GM19324 (cell line): ENCODE measurements around the gene RABL6.

ENCODE experiments used
- ATAC-seq: cut with Tn5 transposase; IDR thresholded peaks from one replicate; pipeline ENCODE4 v1.9.1; 2021; ENCODE audit warnings: mild to moderate bottlenecking, moderate library complexity; ENCODE audit not compliant: unreplicated experiment, low FRiP score

The RABL6 gene

DNA sequence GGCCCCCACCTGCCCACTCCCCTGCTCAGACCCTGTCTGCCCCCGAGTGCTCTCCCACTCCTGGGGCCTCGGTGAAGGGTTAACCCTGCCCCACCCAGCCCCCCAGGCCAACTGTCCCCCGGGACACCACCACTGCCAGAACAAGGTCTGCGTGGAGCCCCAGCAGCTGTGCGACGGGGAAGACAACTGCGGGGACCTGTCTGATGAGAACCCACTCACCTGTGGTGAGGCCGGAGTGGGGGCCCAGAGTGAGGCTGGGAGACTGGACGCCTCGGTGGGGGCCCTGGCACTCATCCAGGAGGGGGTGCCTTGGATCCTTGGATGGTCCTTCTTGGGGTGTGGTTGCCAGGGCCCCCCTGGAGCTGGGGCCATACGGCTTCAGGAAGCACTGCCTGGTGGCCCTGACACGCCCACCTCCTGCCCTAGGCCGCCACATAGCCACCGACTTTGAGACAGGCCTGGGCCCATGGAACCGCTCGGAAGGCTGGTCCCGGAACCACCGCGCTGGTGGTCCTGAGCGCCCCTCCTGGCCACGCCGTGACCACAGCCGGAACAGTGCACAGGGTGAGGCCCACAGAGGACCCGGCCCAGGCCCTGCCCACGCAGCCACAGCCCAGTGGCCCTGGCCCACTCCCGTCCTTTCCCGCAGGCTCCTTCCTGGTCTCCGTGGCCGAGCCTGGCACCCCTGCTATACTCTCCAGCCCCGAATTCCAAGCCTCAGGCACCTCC, 46.5 kb downstream of the RABL6 start:
- no peak for ATAC-seq

GRCh38 chr9:136854842-136855460, 47.2 kb downstream of the RABL6 start:
- ATAC-seq, result no peak

GRCh38 chr9:136855461-136856078, 47.8 kb downstream of the RABL6 start:
- no peak for ATAC-seq

DNA sequence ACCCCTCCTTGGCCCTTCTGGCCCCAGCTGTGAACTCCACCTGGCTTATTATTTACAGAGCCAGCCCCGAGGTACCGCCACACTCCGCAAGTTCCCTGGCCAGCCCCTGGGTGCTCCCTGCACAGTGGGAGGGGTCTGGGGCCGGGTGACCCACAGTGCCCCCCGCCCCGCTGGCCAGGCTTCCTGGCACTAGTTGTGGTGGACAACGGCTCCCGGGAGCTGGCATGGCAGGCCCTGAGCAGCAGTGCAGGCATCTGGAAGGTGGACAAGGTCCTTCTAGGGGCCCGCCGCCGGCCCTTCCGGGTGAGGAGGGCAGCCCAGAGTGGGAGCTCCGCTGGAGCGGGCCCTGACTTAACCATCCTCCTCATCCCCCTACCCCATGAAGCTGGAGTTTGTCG, 48.3 kb downstream of the RABL6 start:
- no peak for ATAC-seq

DNA sequence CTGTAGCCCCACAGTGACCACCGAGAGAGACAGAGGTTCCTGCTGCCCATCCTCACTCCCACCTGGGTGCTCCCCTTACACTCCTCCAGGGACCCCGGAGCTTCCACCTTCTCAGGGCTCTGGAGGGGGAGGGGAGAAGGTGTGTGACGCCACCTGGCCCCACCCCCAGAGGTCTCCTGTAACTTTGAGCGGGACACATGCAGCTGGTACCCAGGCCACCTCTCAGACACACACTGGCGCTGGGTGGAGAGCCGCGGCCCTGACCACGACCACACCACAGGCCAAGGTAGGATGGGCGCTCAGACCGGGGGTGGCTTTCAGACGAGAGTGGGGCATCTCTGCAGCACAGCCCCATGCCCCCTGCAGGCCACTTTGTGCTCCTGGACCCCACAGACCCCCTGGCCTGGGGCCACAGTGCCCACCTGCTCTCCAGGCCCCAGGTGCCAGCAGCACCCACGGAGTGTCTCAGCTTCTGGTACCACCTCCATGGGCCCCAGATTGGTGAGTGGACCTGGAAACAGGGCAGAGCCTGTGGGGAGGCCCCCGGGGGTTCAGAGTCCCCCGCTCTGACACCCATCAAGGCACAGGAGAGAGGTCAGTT, 48.9 kb downstream of the RABL6 start:
- ATAC-seq, result no peak

- no peak for ATAC-seq
These were observed 49.4 kb downstream of the RABL6 start for GRCh38 chr9:136857166-136857565.

DNA sequence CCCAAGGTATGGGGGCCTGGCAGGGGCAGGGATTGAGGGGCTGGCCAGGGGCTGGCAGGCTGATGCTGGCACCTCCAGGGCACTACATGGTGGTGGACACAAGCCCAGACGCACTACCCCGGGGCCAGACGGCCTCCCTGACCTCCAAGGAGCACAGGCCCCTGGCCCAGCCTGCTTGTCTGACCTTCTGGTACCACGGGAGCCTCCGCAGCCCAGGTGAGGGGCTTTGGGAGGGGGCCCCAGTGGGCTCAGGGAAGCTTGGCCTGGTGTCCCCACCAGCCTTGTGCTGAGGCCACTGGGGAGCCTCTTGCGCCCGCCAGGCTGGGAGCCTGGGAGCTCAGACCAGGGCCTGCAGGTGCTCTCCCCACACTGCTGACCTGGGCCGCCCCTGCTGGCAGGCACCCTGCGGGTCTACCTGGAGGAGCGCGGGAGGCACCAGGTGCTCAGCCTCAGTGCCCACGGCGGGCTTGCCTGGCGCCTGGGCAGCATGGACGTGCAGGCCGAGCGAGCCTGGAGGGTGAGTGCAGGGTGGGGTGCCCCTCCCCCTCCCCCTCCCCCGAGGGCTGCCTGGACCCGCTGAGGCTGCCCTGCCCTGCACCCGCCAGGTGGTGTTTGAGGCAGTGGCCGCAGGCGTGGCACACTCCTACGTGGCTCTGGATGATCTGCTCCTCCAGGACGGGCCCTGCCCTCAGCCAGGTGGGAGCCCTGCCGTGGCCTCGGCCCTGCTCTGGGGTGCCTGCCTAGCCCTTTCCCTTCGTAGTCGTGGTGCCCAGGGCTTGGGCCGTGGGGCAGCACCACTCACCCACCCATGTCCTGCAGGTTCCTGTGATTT, 50.0 kb downstream of the RABL6 start:
- no peak for ATAC-seq

DNA sequence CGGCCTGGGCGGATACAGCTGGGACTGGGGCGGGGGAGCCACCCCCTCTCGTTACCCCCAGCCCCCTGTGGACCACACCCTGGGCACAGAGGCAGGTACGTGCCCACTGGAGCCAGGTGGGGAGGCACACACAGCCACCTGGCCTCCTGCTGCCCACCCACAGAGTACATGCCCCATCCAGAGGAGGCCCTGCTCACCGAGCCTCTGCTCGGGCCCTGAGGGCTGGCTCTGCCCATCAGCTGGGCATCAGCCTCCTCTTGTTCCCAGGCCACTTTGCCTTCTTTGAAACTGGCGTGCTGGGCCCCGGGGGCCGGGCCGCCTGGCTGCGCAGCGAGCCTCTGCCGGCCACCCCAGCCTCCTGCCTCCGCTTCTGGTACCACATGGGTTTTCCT, 50.7 kb downstream of the RABL6 start:
- no peak for ATAC-seq

- no peak for ATAC-seq
These were observed 51.4 kb downstream of the RABL6 start for GRCh38 chr9:136858844-136859757.

- no peak for ATAC-seq
These were observed 52.8 kb downstream of the RABL6 start for GRCh38 chr9:136860529-136860928.

- ATAC-seq, result no peak
These were observed 53.5 kb downstream of the RABL6 start for GRCh38 chr9:136860933-136861873.

DNA sequence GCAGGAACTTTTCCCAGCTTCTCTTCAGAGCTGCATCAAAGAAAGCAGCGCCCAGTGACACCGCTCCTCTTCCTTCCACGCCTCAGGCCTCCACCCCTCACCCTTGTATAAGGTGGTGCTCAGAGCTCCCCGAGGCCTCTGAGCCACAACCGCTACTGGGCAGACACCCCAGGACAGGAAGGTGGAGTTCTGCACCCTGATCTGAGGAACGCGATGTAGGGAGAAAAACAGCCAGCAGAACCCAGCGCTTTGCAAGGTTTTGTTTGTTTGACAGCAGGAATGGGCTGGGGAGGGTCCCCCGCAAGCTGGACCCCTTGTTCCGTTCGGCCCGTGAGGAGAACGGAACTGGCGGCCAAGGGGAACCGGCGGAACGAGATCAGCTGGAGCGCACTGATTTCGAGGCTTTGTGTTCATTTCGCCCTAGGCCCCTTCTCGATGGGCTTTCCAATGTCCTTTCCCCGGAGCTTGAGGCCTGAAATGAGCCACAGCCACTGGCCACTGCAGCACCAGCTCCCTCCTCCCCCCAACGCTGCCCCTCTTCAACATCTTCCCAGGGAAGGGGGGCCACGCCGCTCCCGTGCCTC, 54.2 kb downstream of the RABL6 start:
- no peak for ATAC-seq

DNA sequence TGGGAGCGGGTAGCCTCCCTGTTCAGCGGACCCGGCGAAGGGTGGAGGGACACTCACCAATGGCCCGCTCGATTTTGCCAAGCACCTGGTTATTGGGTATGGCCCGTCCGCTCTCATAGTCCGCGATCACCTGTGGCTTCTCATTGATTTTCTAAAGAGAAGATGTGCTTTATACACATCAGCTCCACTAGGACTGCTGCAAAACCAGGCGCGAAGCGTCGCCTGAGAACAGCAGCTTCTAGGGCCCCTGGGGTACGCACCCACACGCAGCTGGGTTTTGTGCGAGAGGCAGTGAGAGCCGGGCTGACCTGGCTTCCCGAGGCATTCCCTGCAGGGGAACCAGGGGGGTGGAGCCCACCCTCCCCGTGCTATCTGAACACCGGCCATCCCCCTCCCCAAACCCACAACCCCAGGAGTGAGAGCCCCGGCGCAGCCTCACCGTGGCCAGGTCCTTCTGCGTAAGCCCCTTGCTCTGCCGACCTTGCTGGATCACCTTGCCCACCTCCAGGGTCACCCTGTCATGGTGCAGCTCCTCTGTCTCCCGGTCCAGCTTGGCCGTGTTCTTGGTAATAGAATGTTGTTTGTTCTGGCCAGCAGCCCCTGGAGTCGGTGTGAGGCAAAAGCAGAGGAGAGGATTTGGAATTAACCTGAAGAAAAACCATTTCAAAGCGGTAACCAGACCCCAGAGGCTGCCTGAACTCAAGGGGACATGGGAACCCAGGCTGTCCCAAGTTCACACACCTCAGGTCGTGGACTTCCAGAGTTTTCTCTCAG, 55.3 kb downstream of the RABL6 start:
- ATAC-seq, result no peak

DNA sequence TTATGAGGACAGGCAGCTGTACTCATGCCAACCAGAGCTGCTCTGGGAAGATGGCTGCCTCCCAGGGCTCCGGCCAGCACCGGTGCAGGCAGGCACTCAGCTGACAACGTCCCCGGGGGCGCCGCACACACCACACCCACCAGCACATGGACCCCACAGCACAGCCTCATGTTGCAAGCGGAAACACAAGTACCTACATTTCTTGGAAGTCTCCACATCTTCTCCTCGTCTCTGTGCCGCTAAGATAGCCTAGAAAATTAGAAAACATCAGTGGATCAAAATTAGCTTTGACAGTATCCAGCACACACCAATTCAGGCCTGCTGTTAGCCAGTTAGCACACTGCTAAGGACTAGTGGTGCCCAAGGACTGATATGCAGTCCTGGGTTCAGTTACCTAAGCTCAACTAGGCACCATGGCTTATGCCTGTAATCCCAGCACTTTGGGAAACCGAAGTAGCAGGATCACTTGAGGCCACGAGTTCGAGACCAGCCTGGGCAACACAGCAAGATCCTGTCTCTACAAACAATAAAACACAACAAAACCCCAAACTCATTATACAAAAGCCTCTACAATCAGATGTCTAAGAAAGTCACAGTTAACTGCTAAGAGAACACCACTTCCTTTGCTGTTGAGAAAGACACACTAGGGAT, 56.0 kb downstream of the RABL6 start:
- ATAC-seq, result no peak

GRCh38 chr9:136865041-136865767, 57.5 kb downstream of the RABL6 start:
- ATAC-seq, result no peak

GRCh38 chr9:136865768-136866103, 58.0 kb downstream of the RABL6 start:
- no peak for ATAC-seq
